Neural cell (in vitro differentiated cells): ENCODE results near the gene SLMAP. TPM values are rescaled to one million over a fixed set of nuclear protein-coding genes. Genes with fewer than 3 reads are reported as not detected.

Source experiments
- H2AFZ ChIP-seq: fragments of 200-600, 300-800 bp; sonication (generic), shearing (Covaris generic); 2 replicates; pipeline ENCODE4 v1.6.0; 2014; ENCODE audit warnings: low read depth, mild to moderate bottlenecking, antibody characterized with exemption, low read length, moderate library complexity
- H3F3A ChIP-seq: fragments of 200-600 bp; shearing (Covaris generic); 2 replicates; pipeline ENCODE4 v1.6.1; 2016; ENCODE audit warnings: mild to moderate bottlenecking, moderate library complexity, mixed read lengths, antibody characterized with exemption, low read length; ENCODE audit not compliant: insufficient read depth, poor library complexity, severe bottlenecking
- H3K27ac ChIP-seq: fragments of 200-600, 300-800 bp; sonication (generic), shearing (Covaris generic); 2 replicates; pipeline ENCODE4 v1.5.1; 2014; ENCODE audit warnings: mild to moderate bottlenecking, low read length, moderate library complexity
- H3K27me3 ChIP-seq: fragments of 300-800, 200-600 bp; sonication (generic), shearing (Covaris generic); 2 replicates; pipeline ENCODE4 v1.6.0; 2014; ENCODE audit warnings: mild to moderate bottlenecking, low read depth, low read length, moderate library complexity; ENCODE audit not compliant: insufficient read depth
- H3K36me3 ChIP-seq: fragments of 300-800, 200-600 bp; sonication (generic), shearing (Covaris generic); 2 replicates; pipeline ENCODE4 v1.5.1; 2014; ENCODE audit warnings: mild to moderate bottlenecking, antibody characterized with exemption, low read length, moderate library complexity; ENCODE audit not compliant: insufficient read depth
- H3K4me2 ChIP-seq: fragments of 300-800, 200-600 bp; sonication (generic), shearing (Covaris generic); 2 replicates; pipeline ENCODE4 v1.6.0; 2014; ENCODE audit warnings: mild to moderate bottlenecking, low read length
- H3K4me3 ChIP-seq: fragments of 300-800, 200-600 bp; sonication (generic), shearing (Covaris generic); 2 replicates; pipeline ENCODE4 v1.5.1; 2014; ENCODE audit warnings: mild to moderate bottlenecking, low read length, moderate library complexity
- H3K79me2 ChIP-seq: fragments of 200-600 bp; shearing (Covaris generic); replicated peaks from 2 replicates; pipeline ENCODE4 v1.6.0; 2014; ENCODE audit warnings: mild to moderate bottlenecking, low read length, moderate library complexity; ENCODE audit not compliant: insufficient read depth
- H3K9ac ChIP-seq: fragments of 300-800, 200-600 bp; sonication (generic), shearing (Covaris generic); 2 replicates; pipeline ENCODE4 v1.6.1; 2016; ENCODE audit warnings: mild to moderate bottlenecking, low read length, mixed read lengths
- H3K9me2 ChIP-seq: fragments of 200-600 bp; shearing (Covaris generic); 2 replicates; pipeline ENCODE4 v1.6.1; 2016; ENCODE audit warnings: mild to moderate bottlenecking, low read length, mixed read lengths; ENCODE audit not compliant: insufficient read depth
- H3K9me3 ChIP-seq: fragments of 200-600, 300-800 bp; sonication (generic), shearing (Covaris generic); 2 replicates; pipeline ENCODE4 v1.6.1; 2016; ENCODE audit warnings: mild to moderate bottlenecking, mixed run types, low read length, moderate library complexity, mixed read lengths
- H4K20me1 ChIP-seq: fragments of 200-600 bp; shearing (Covaris generic); 2 replicates; pipeline ENCODE4 v1.6.1; 2016; ENCODE audit warnings: mild to moderate bottlenecking, mixed run types; ENCODE audit not compliant: insufficient read depth
- EP300 ChIP-seq: fragments of 450-650 bp; conservative IDR thresholded peaks from 2 replicates; pipeline ENCODE4 v1.6.1; 2014; ENCODE audit warnings: antibody characterized with exemption, mild to moderate bottlenecking, moderate library complexity; ENCODE audit not compliant: poor library complexity, severe bottlenecking
- EZH2 ChIP-seq: fragments of 200-600, 300-800 bp; shearing (Covaris generic), sonication (generic); IDR thresholded peaks from 2 replicates; pipeline ENCODE4 v1.6.1; 2014; ENCODE audit warnings: antibody characterized with exemption, low read length, borderline replicate concordance, mild to moderate bottlenecking; ENCODE audit not compliant: insufficient read depth, poor library complexity, severe bottlenecking
- MXI1 ChIP-seq: fragments of 450-650 bp; conservative IDR thresholded peaks from 2 replicates; pipeline ENCODE4 v1.6.1; 2014; ENCODE audit warnings: antibody characterized with exemption, mild to moderate bottlenecking; ENCODE audit not compliant: poor library complexity, severe bottlenecking
- POLR2AphosphoS5 ChIP-seq: IDR thresholded peaks from 2 replicates; pipeline ENCODE4 v1.6.1; 2012
- RAD21 ChIP-seq: fragments of 450-650 bp; conservative IDR thresholded peaks from 2 replicates; pipeline ENCODE4 v1.6.1; 2014; ENCODE audit warnings: antibody characterized with exemption, mild to moderate bottlenecking, moderate library complexity
- SMC3 ChIP-seq: fragments of 450-650 bp; conservative IDR thresholded peaks from 2 replicates; pipeline ENCODE4 v1.6.1; 2014; ENCODE audit warnings: antibody characterized with exemption, mild to moderate bottlenecking, moderate library complexity; ENCODE audit not compliant: poor library complexity
- TAF1 ChIP-seq: IDR thresholded peaks from 2 replicates; pipeline ENCODE4 v1.6.1; 2012; ENCODE audit warnings: low read depth
- polyA plus RNA-seq: library from polyadenylated mRNA; depleted of rRNA; stranded (reverse); fragments of >200 nt; gene quantifications from 2 replicates; pipeline ENCODE4 v1.2.3, GENCODE V29; 2014
- TF ChIP-seq, protein P1 (sequence below): fragments of 450-650 bp; IDR thresholded peaks from 2 replicates; pipeline ENCODE4 v1.5.1; 2014; ENCODE audit warnings: antibody characterized with exemption, mild to moderate bottlenecking, moderate library complexity; ENCODE audit not compliant: poor library complexity, severe bottlenecking
- TF ChIP-seq, protein P2 (sequence below): IDR thresholded peaks from 2 replicates; pipeline ENCODE4 v1.6.1; 2012; ENCODE audit warnings: borderline replicate concordance

Gene SLMAP
- polyA plus RNA-seq, 1 donor from 2014 or later: 42.1 TPM

DNA sequence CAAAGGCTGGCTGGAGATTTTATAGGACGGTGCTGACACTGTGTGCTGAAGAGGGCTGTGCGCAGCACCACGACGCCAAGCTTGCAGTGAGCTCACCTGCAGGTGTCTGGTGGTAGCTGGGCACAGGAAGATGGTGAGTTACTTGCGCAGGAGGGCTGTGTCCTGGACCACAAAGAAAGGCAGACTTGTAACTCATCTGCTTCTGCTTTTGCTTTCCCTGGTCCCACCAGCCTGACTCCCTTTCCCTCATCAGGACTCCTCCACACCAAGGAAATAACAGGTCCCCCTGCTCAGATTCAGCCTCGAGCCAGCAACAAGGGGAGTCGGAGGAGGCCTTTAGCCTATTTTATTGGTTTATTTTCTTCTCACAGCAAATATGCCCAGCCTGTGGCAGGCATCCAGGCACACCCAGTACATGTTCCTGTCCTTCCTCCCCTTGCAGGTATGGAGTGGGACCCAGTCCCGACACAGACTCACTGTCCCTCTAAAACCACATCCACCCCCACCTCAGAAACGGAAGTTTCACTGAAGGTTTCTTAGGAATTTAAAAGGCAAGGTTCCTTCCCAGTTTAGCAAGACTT, 216.5 kb downstream of the SLMAP start:
- TF ChIP-seq EP300: no peak
- TF ChIP-seq, protein P1, sequence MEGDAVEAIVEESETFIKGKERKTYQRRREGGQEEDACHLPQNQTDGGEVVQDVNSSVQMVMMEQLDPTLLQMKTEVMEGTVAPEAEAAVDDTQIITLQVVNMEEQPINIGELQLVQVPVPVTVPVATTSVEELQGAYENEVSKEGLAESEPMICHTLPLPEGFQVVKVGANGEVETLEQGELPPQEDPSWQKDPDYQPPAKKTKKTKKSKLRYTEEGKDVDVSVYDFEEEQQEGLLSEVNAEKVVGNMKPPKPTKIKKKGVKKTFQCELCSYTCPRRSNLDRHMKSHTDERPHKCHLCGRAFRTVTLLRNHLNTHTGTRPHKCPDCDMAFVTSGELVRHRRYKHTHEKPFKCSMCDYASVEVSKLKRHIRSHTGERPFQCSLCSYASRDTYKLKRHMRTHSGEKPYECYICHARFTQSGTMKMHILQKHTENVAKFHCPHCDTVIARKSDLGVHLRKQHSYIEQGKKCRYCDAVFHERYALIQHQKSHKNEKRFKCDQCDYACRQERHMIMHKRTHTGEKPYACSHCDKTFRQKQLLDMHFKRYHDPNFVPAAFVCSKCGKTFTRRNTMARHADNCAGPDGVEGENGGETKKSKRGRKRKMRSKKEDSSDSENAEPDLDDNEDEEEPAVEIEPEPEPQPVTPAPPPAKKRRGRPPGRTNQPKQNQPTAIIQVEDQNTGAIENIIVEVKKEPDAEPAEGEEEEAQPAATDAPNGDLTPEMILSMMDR: no peak
- TF ChIP-seq TAF1: no peak
- TF ChIP-seq, protein P2, sequence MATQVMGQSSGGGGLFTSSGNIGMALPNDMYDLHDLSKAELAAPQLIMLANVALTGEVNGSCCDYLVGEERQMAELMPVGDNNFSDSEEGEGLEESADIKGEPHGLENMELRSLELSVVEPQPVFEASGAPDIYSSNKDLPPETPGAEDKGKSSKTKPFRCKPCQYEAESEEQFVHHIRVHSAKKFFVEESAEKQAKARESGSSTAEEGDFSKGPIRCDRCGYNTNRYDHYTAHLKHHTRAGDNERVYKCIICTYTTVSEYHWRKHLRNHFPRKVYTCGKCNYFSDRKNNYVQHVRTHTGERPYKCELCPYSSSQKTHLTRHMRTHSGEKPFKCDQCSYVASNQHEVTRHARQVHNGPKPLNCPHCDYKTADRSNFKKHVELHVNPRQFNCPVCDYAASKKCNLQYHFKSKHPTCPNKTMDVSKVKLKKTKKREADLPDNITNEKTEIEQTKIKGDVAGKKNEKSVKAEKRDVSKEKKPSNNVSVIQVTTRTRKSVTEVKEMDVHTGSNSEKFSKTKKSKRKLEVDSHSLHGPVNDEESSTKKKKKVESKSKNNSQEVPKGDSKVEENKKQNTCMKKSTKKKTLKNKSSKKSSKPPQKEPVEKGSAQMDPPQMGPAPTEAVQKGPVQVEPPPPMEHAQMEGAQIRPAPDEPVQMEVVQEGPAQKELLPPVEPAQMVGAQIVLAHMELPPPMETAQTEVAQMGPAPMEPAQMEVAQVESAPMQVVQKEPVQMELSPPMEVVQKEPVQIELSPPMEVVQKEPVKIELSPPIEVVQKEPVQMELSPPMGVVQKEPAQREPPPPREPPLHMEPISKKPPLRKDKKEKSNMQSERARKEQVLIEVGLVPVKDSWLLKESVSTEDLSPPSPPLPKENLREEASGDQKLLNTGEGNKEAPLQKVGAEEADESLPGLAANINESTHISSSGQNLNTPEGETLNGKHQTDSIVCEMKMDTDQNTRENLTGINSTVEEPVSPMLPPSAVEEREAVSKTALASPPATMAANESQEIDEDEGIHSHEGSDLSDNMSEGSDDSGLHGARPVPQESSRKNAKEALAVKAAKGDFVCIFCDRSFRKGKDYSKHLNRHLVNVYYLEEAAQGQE: no peak
- no peak for TF ChIP-seq POLR2AphosphoS5
- TF ChIP-seq RAD21: no peak
- TF ChIP-seq MXI1: no peak
- no peak for TF ChIP-seq SMC3
- TF ChIP-seq EZH2: no peak
- Histone ChIP-seq H3K4me3 (no peak overlapping the region), H3K9ac (no peak overlapping the region)

DNA sequence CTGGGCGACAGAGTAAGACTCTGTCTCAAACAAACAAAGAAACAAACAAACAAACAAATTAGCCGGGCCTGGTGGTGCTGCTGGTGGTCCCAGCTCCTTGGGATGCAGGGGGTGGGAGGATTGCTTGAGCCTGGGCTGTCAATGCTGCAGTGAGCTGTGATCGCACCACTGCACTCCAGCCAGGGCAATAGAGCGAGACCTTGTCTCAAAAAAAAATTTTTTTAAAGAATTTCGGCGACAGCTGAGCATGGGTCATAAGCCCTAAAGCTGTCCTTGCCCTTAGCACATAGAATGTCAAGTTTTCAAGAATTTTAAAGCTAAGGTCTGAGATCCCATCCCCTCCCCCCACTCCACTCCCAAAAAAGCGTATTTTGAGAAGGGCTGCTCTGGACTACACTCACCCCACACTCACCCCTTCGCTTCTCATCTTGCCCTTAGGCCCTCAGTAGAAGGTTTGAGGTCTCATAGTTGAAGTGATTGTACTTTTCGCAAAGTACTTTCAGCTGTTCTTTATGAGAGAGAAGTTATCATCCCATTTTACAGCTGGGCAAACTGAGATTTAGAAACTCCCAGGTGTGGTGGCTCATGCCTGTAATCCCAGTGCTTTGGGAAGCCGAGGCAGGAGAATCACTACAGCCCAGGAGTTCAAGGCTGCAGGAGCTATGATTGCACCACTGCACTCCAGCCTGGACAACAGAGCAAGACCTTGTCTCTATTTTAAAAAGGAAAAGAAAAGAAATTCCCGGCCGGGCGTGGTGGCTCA, 217.8 kb downstream of the SLMAP start:
- Histone ChIP-seq H3K36me3 (no peaks in the 10 kb centered on the region), H3K9ac (no peak overlapping the region), H3K79me2 (no peaks in the 10 kb centered on the region), H3F3A (no peaks in the 10 kb centered on the region), H2AFZ (no peak overlapping the region), H3K9me3 (no peaks in the 10 kb centered on the region), H3K4me3 (no peak overlapping the region), H3K9me2 (no peaks in the 10 kb centered on the region), H3K4me2 (no peak overlapping the region), H3K27me3 (no peaks in the 10 kb centered on the region), H3K27ac (no peak overlapping the region), H4K20me1 (no peaks in the 10 kb centered on the region)
- no peak for TF ChIP-seq EZH2
- TF ChIP-seq, protein P1: no peak

More for the DNA sequence above, 216.5 kb downstream of the SLMAP start:
- no peaks in the 10 kb centered on the region for H4K20me1 ChIP-seq
- no peak overlapping the region for H3K4me2 ChIP-seq
- no peaks in the 10 kb centered on the region for H3K36me3 ChIP-seq
- H2AFZ ChIP-seq: no peak overlapping the region
- H3F3A ChIP-seq: no peaks in the 10 kb centered on the region
- H3K9me2 ChIP-seq: no peaks in the 10 kb centered on the region
- no peaks in the 10 kb centered on the region for H3K79me2 ChIP-seq
- H3K9me3 ChIP-seq: no peaks in the 10 kb centered on the region
- no peak overlapping the region for H3K27ac ChIP-seq
- no peaks in the 10 kb centered on the region for H3K27me3 ChIP-seq
